Bronchial epithelial cell (primary cell): ENCODE data around the gene RUSF1. TPM values are rescaled to one million over a fixed set of nuclear protein-coding genes. Genes with fewer than 3 reads are reported as not detected.

Experiments used
- DNase-seq: peaks from one replicate; pipeline ENCODE4 v3.0.0-alpha.2; 2010; ENCODE audit warnings: low read depth
- FAIRE-seq: peaks from 2 replicates; lab custom pipeline; 2011; peaks lifted over from hg19 to GRCh38; lab: Jason Lieb, UNC
- H3K27me3 ChIP-seq: 2 replicates; pipeline ENCODE4 v1.5.1; 2011; ENCODE audit warnings: low read length; ENCODE audit not compliant: control insufficient read depth, insufficient read depth
- H3K36me3 ChIP-seq: 2 replicates; pipeline ENCODE4 v1.5.1; 2011; ENCODE audit warnings: low read length; ENCODE audit not compliant: control insufficient read depth, insufficient read depth
- H3K4me3 ChIP-seq: 2 replicates; pipeline ENCODE4 v1.5.1; 2011; ENCODE audit warnings: mild to moderate bottlenecking, low read depth, low read length, control low read depth
- total RNA-seq: library from RNA; depleted of rRNA; stranded (reverse); fragments of >200 nt; gene quantifications from 2 replicates; pipeline ENCODE4 v1.2.1, GENCODE V29; 2014
- TF ChIP-seq, protein P1 (sequence below): IDR thresholded peaks from 2 replicates; pipeline ENCODE4 v1.5.1; 2011; ENCODE audit warnings: mild to moderate bottlenecking, moderate library complexity, low read length, control low read depth, inconsistent platforms; ENCODE audit not compliant: insufficient read depth, severe bottlenecking

Gene RUSF1
- total RNA-seq, 1 donor from 2014 or later = 26.9 TPM

DNA sequence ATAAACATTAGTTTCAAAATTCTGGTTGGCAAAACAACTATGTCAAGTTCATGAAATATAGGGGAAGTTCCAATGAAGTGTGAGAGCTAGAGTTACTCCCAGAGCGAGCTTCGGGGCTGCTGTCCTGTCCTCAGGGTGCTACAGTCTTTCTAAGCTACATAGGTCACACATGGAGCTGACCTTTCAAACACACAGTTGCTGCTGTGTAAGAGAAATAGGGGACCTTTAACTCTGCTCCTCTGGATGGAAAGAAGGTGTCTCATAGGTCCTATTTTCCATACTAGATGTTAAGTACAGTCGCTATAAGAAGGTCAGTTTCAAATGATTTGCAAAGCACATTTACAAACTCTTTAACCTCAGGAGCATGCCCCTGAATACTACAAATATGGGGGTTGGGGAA lies 13.2 kb upstream of the RUSF1 start:
- no peak for FAIRE-seq
- no peaks in the 10 kb centered on the region for H3K36me3 ChIP-seq
- no peaks in the 10 kb centered on the region for H3K27me3 ChIP-seq
- no peak overlapping the region for H3K4me3 ChIP-seq
- TF ChIP-seq, protein P1, sequence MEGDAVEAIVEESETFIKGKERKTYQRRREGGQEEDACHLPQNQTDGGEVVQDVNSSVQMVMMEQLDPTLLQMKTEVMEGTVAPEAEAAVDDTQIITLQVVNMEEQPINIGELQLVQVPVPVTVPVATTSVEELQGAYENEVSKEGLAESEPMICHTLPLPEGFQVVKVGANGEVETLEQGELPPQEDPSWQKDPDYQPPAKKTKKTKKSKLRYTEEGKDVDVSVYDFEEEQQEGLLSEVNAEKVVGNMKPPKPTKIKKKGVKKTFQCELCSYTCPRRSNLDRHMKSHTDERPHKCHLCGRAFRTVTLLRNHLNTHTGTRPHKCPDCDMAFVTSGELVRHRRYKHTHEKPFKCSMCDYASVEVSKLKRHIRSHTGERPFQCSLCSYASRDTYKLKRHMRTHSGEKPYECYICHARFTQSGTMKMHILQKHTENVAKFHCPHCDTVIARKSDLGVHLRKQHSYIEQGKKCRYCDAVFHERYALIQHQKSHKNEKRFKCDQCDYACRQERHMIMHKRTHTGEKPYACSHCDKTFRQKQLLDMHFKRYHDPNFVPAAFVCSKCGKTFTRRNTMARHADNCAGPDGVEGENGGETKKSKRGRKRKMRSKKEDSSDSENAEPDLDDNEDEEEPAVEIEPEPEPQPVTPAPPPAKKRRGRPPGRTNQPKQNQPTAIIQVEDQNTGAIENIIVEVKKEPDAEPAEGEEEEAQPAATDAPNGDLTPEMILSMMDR = no peak
- DNase-seq = no peak

- Histone ChIP-seq H3K36me3 (no peaks in the 10 kb centered on the region), H3K4me3 (no peak overlapping the region), H3K27me3 (no peaks in the 10 kb centered on the region)
- TF ChIP-seq, protein P1 = no peak
- DNase-seq (no peak), FAIRE-seq (no peak)
Measured at GRCh38 chr16:31519759-31520431, 11.7 kb upstream of the RUSF1 start.

DNA sequence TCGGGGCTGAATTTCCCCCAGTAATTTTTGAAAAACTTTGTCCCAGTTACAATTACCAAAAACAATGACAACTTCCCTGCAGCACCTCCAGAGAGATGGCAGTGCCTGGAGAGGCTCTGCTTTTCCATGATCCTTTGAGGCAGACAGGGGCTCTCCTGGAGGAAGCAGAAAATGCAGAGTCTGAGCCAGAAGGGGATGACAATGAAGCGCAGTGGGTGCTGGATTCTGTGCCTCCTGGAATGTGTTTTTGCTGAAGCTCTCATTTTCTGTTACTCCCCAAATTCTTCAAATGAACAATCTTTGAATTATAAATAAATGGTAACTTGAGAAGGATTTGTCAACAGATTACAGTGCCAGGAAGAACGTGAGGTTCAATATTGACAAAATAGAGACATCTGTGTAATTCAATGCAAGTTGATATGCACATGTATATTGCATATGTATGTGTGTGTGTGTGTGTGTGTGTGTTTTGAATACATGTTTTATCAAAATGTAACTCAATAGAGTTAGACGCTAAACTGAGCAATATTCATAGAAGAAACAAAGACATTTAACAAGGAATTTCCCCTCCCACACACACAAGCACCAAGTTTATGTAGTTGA lies 9.7 kb upstream of the RUSF1 start:
- DNase-seq (no peak), FAIRE-seq (no peak)
- TF ChIP-seq, protein P1 = no peak
- no peaks in the 10 kb centered on the region for H3K27me3 ChIP-seq
- no peak overlapping the region for H3K4me3 ChIP-seq
- H3K36me3 ChIP-seq = no peaks in the 10 kb centered on the region

- no peaks in the 10 kb centered on the region for H3K27me3 ChIP-seq
- H3K36me3 ChIP-seq = no peaks in the 10 kb centered on the region
- FAIRE-seq = no peak
- TF ChIP-seq, protein P1 = no peak
- DNase-seq = no peak
- H3K4me3 ChIP-seq = no peak overlapping the region
Measured at GRCh38 chr16:31513884-31514283, 5.7 kb upstream of the RUSF1 start.

- Histone ChIP-seq H3K36me3 (no peaks in the 10 kb centered on the region), H3K4me3 (no peak overlapping the region), H3K27me3 (no peaks in the 10 kb centered on the region)
- TF ChIP-seq, protein P1 = no peak
- peak; percentile 72 for DNase-seq
- no peak for FAIRE-seq
Measured at GRCh38 chr16:31513126-31513525, 4.9 kb upstream of the RUSF1 start.
